Measurements from ENCODE around the gene HECA.
"Not testable (repeated sequence)": the region's sequence is repeated elsewhere in the genome, so short reads cannot be mapped to it uniquely, and the experiment has no call there.

HECA gene

GRCh38 chr6:139135578-139136545 lies 982 bp downstream of the HECA start:
- DNase-seq (ENCODE audit: low read depth): peak; percentile 42

GRCh38 chr6:139137706-139138105 lies 2.8 kb downstream of the HECA start:
- no peak for DNase-seq (ENCODE audit: low read depth)

DNA sequence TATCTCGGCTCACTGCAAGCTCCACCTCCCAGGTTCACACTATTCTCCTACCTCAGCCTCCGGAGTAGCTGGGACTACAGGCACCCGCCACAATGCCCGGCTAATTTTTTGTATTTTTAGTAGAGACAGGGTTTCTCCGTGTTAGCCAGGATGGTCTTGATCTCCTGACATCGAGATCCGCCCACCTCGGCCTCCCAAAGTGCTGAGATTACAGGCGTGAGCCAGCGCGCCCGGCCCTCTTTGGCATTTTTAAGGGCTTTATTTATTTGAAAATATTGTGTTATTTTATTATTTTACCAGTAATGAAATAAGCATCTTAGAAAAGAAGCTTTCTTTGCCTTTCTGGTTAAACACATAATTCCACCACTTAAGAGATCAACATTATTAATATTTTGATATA lies 6.0 kb downstream of the HECA start:
- not testable (repeated sequence) for DNase-seq (ENCODE audit: low read depth)

GRCh38 chr6:139142262-139142661 lies 7.4 kb downstream of the HECA start:
- DNase-seq (ENCODE audit: low read depth): no peak

- no peak for DNase-seq (ENCODE audit: low read depth)
Measured at GRCh38 chr6:139143111-139143510, 8.2 kb downstream of the HECA start.

DNA sequence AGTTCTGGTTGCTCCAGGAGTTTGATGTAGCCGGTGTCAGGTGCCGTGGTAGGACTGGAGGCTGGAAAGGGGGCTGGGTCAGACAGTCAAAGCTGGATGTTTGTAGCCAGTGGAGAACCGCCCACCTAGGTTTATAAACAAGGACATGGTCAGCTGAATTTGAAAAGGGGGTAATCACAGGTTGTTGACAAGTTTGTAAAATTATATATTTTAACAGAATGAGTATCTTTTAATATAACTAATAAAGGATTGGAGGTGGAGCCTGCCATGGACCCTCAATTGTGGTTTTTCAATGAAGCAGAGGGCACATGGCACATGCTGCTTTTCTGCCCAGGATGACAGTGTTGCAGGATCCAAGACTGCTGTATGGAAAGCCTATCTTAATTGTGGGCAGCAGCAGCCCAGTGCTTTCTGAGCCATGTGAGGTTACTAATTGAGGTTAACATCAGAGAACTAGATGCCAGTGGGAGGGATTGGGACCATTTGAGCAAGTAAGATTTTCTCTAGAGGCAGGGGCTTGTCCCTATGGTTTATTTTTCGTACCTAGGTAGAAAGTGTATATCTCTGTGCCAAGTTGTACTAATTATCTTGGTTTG lies 9.7 kb downstream of the HECA start:
- no peak for DNase-seq (ENCODE audit: low read depth)

GRCh38 chr6:139145661-139146060 lies 10.8 kb downstream of the HECA start:
- no peak for DNase-seq (ENCODE audit: low read depth)

- DNase-seq (ENCODE audit: low read depth): no peak
Measured at GRCh38 chr6:139146317-139146726, 11.4 kb downstream of the HECA start.

- DNase-seq (ENCODE audit: low read depth): no peak
Measured at GRCh38 chr6:139147628-139148027, 12.7 kb downstream of the HECA start.

DNA sequence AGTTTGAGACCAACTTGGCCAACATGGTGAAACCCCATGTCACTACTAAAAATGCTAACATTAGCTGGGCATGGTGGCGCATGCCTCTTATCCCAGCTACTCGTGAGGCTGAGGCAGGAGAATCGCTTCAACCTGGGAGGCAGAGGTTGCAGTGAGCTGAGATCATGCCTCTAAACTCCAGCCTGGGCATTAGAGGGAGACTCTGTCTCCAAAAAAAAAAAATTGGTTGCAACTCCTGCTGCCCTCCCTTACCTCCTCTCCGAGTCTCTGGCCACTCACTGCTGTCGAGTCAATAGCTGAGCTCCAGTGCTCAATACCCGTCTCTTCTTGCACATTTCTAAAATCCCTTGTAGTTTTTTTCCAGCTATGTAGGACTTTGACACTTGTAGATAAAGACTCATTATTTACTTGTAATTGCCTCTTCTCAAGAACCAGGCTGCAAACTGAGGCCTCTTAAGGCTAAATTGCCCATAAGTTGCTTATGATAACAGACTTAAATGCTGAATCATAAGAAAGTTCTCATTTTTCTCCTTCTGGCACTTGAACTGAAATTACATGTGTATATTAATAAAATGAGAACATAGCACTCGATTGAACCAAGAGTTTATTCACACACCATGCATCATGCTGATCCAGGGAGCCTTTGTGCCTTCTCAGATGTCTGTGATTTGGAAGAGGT lies 13.8 kb downstream of the HECA start:
- no peak for DNase-seq (ENCODE audit: low read depth)

GRCh38 chr6:139149383-139149782 lies 14.5 kb downstream of the HECA start:
- no peak for DNase-seq (ENCODE audit: low read depth)

GRCh38 chr6:139150920-139151319 lies 16.0 kb downstream of the HECA start:
- no peak for DNase-seq (ENCODE audit: low read depth)

DNA sequence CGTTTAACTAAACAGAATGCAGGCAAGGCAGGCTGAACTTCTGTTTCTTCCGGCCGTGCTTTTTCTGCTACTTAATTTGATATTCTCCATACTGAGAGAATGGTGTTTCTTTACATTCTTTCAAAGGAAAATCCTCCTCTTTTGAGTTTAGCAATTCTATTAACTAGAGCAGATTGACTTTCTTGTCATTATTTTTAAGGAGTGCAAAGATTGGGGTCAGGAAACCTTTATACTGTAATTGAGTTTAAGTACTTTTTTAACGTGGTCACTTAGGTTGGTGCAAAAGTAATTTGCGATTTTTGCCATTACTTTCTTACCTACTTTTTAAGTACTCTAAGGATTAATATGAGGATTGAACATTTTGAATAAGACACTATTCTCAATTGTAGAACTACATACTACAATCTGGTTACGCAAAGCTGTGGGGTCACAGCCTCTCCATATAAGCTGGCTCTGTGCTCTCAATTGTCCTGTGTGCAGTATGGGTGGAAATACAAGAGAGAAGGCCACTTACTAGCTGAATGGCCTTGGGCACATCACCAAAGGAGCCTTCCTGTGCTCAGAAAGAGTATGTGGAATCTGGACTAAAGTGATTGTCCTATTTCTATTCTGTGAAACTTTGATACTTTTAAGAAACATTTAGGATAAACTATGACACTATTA lies 16.7 kb downstream of the HECA start:
- no peak for DNase-seq (ENCODE audit: low read depth)

DNA sequence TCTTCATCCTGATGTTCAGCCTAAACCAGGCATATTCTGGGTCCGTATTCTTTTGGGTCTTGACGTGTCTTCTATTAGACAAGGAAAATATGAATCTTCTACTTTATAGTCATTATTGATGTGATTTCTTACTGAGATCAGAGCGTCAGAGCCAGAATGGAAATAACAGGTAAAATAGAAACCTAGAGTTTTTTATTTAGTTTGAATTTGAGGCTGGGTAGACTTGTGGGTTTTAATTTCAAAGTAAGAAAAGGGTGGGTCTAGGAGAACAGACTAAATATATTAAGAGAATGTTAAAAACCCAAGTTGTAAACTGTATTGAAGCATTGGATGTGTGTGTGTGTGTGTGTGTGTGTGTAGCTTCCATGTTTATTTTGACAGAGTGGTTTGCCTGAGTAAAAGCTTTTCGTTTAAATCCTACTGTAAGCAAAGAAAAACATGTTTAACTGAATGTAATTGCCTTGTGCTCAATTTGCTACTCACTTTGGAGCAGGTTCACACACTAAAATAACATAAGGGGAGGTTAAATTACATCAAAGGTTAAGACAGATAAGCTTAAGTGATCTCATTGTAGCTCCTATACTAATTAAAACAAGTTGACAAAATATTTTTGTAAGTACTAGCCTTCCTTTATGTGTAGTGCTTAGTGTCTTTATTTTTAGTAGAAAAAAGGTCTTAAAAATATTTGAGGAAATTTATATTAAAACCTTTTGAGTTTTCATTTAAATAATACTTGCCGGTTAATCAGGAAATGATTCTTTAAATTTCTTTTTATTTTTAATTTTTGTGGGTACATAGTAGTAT lies 17.4 kb downstream of the HECA start:
- DNase-seq (ENCODE audit: low read depth): no peak

- DNase-seq (ENCODE audit: low read depth): no peak
Measured at GRCh38 chr6:139152892-139153271, 18.0 kb downstream of the HECA start.

DNA sequence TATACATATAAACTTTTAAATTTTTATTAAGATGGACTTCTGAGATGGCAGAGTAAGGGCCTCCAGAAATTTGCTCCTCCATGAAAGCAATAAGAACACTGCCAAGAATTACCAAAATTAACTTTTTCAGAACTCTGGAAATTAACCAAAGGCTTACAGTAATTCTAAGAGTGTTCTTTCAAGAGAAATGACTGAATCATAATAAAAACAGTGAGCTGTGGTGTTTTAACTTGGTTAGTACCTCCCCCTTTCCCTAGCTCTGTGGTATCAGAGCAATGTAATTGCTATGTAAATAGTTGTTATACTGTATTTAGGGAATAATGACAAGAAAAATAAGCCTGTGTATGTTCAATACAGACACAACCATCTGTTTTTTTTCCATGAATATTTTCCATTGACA lies 19.0 kb downstream of the HECA start:
- no peak for DNase-seq (ENCODE audit: low read depth)

- DNase-seq (ENCODE audit: low read depth): no peak
Measured at GRCh38 chr6:139154881-139155547, 20.1 kb downstream of the HECA start.

DNA sequence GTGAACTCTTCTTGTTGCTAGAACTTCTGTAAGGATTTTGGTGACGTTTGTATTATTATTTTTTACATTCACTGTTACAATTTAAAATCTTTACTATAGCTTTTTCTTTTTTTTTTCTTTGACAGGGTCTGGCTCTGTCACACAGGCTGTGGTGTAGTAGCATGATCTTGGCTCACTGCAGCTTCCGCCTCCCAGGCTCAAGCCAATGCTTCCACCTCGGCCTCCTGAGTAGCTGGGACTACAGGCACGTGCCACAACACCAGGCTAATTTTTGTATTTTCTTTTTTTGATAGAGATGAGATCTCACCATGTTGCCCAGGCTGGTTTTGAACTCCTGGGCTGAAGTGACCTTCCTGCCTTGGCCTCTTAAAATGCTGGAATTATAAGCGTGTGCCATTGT lies 21.2 kb downstream of the HECA start:
- no peak for DNase-seq (ENCODE audit: low read depth)

- no peak for DNase-seq (ENCODE audit: low read depth)
Measured at GRCh38 chr6:139156551-139156950, 21.7 kb downstream of the HECA start.

DNA sequence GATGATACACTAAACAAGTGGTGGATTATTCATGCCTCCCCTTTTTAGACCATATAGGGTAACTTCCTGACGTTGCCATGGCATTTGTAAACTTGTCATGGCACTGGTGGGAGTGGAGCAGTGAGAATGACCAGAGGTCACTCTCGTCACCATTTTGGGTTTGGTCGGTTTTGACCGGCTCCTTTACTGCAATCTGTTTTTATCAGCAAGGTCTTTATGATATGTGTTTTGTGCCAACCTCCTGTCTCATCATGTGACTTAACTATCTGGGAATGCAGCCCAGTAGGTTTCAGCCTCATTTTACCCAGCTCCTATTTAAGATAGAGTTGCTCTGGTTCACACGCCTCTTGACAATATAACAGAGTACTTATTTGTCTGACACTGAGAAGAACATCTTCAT lies 22.2 kb downstream of the HECA start:
- not testable (repeated sequence) for DNase-seq (ENCODE audit: low read depth)

DNA sequence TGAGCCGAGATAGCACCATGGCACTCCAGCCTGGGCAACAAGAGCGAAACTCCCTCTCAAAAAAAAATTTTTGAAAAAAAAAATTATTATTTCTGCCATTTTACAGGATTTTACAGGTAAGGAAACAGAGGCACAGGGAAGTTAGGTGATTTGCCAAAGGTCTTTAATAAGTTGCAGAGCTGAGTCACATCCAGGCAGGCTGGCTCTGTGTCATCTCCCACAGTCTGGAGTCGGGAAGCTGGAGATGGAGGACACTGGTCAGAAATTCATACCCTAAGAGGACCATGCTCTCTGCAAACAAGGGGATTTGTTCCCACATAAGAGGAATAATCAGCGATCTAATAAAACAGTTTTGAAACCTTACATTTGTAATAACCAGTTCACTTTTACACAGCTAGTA lies 24.1 kb downstream of the HECA start:
- DNase-seq (ENCODE audit: low read depth): no peak

Measured in stimulated activated CD8-positive, alpha-beta memory T cell treated with anti-CD3 and anti-CD28 coated beads, Interleukin-12 subunit alpha, Interleukin-12 subunit beta, amount 100 ng/mL, for 4 hours (primary cell).